Transverse colon (tissue), 4 donors: Measurements from ENCODE around the gene PRTG. TPM values are rescaled to one million over a fixed set of nuclear protein-coding genes. Genes with fewer than 3 reads are reported as not detected.

Experiments
- DNase-seq: peaks from one replicate; pipeline ENCODE4 v3.0.0-alpha.2; 2019
- H3K27ac ChIP-seq, 4 donors: fragments of 200-600 bp; sonication (generic); 2 replicates each; pipeline ENCODE4 v1.5.1; 2016 to 2018; ENCODE audit warnings: inconsistent platforms in 4 of 4
- H3K27me3 ChIP-seq: fragments of 200-600 bp; sonication (generic); 2 replicates; pipeline ENCODE4 v1.5.1; 2017; ENCODE audit warnings: inconsistent platforms
- H3K36me3 ChIP-seq, 4 donors: fragments of 200-600 bp; sonication (generic); 2 replicates each; pipeline ENCODE4 v1.5.1; 2017 to 2019; ENCODE audit warnings: inconsistent platforms in 4 of 4
- H3K4me1 ChIP-seq, 4 donors: fragments of 200-600 bp; sonication (generic); 2 replicates each; pipeline ENCODE4 v1.5.1; 2017 to 2020; ENCODE audit warnings: inconsistent platforms in 4 of 4
- H3K4me3 ChIP-seq, 4 donors: fragments of 200-600 bp; sonication (generic); 1 replicate in 1 of 4; 2 replicates in 3 of 4; pipeline versions ENCODE4 v1.5.1 to v1.6.1; 2017 to 2019; ENCODE audit warnings: inconsistent platforms in 4 of 4
- H3K9me3 ChIP-seq, 2 donors: fragments of 200-600 bp; sonication (generic); 2 replicates each; pipeline ENCODE4 v1.5.1; 2017 to 2019; ENCODE audit warnings: inconsistent platforms in 2 of 2
- EP300 ChIP-seq: sonication (generic); formaldehyde crosslinking; IDR thresholded peaks from one replicate; pipeline ENCODE4 v1.6.1; 2017; ENCODE audit warnings: antibody characterized with exemption, low read depth
- POLR2A ChIP-seq: fragments of 450-650 bp; IDR thresholded peaks from one replicate; pipeline ENCODE4 v1.6.1; 2016; ENCODE audit warnings: antibody characterized with exemption, mild to moderate bottlenecking, moderate library complexity
- POLR2AphosphoS5 ChIP-seq, 3 donors: sonication (generic); formaldehyde crosslinking; IDR thresholded peaks; one replicate each; pipeline ENCODE4 v1.6.1; 2016; ENCODE audit warnings: antibody characterized with exemption in 3 of 3
- WGBS, 2 donors: methylation state at CpG; one replicate each; pipeline ENCODE4 v1.1.5; 2018; ENCODE audit warnings: low coverage in 1 of 2; 5-methylcytosine and 5-hydroxymethylcytosine counted together
- in situ Hi-C, 4 donors: fragments of 200-750 bp; cut with MboI; loops; one replicate each; pipeline versions ENCODE4 v1.15.0 to v1.15.1; 2017; ENCODE audit warnings: low sequenced_read_pairs in 3 of 4, low pct_ligation_motif_present in 1 of 4, low pct_unique_long_range_greater_than_20kb in 1 of 4
- intact Hi-C: fragments of 100-400 bp; cut with DNase I; formaldehyde crosslinking; loops from one replicate; pipeline ENCODE4 v1.15.1; 2023; ENCODE audit warnings: low total_unique reads
- small RNA-seq, 4 donors: library from RNA; depleted of rRNA; stranded (forward); fragments of <200 nt; gene quantifications; one replicate each; pipeline ENCODE3, GENCODE V24; 2016
- total RNA-seq, 4 donors: library from RNA; depleted of rRNA; stranded (reverse); fragments of >200 nt; gene quantifications; one replicate each; pipeline ENCODE4 v1.1.0, GENCODE V29; 2016
- TF ChIP-seq, protein P1 (sequence below), 5 experiments: fragments of 200-600 bp in 3 of 5; fragments of 450-650 bp in 2 of 5; sonication (generic) in 3 of 5; IDR thresholded peaks; 1 replicate in 2 of 5; 2 replicates in 3 of 5; pipeline ENCODE4 v1.5.1; 2016 to 2017; ENCODE audit warnings: antibody characterized with exemption in 5 of 5, inconsistent platforms in 3 of 5, mild to moderate bottlenecking in 2 of 5, moderate library complexity in 1 of 5

Gene PRTG
- total RNA-seq, 4 donors from 2014 or later = 0.20 to 0.75 (median 0.66) TPM

DNA sequence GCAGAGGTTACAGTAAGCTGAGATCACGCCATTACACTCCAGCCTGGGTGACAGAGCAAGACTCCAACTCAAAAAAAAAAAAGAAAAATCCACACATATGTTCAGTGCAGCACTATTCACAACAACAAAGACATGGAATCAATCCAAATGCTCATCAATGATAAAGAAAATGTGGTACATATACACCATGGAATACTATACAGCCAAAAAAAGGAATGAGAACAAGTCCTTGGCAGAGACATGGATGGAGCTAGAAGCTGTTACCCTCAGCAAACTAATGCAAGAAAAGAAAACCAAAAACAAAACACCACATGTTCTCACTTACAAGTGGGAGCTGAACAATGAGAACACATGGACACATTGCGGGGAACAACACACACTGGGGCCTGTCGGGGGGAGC is 180.4 kb downstream of the PRTG start:
- WGBS, 2 donors = 93 to 100% methylated on average over 2 to 3 of the region's 3 CpGs
- no peak overlapping the region for H3K4me3 ChIP-seq
- no peak for DNase-seq
- H3K27me3 ChIP-seq = no peaks in the 10 kb centered on the region
- intact Hi-C loops (no loop called here), in situ Hi-C loops (no loop called here)
- no peaks in the 10 kb centered on the region for H3K4me1 ChIP-seq
- H3K27ac ChIP-seq = no peak overlapping the region
- TF ChIP-seq, protein P1, sequence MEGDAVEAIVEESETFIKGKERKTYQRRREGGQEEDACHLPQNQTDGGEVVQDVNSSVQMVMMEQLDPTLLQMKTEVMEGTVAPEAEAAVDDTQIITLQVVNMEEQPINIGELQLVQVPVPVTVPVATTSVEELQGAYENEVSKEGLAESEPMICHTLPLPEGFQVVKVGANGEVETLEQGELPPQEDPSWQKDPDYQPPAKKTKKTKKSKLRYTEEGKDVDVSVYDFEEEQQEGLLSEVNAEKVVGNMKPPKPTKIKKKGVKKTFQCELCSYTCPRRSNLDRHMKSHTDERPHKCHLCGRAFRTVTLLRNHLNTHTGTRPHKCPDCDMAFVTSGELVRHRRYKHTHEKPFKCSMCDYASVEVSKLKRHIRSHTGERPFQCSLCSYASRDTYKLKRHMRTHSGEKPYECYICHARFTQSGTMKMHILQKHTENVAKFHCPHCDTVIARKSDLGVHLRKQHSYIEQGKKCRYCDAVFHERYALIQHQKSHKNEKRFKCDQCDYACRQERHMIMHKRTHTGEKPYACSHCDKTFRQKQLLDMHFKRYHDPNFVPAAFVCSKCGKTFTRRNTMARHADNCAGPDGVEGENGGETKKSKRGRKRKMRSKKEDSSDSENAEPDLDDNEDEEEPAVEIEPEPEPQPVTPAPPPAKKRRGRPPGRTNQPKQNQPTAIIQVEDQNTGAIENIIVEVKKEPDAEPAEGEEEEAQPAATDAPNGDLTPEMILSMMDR (IDR thresholded peaks at IDR 0.05) = no peak
- TF ChIP-seq POLR2A = no peak
- no peak for TF ChIP-seq EP300
- no peak for TF ChIP-seq POLR2AphosphoS5 (IDR thresholded peaks at IDR 0.05)
- H3K9me3 ChIP-seq = no peaks in the 10 kb centered on the region
- H3K36me3 ChIP-seq = no peaks in the 10 kb centered on the region

Small RNA genes within 50 kb of the gene (small RNA-seq; reads per million reads assigned to genes)
- 0 reads per million in 4 donors for gene AC009997.1

Other genes starting within 250 kb of the PRTG start
- under 1 TPM in 1 of 4 donors, not detected in 3; 0.80 TPM for gene DNAAF4, start 234.9 kb downstream of the PRTG start, total RNA-seq
- gene PYGO1, start 154.8 kb downstream of the PRTG start, total RNA-seq = 1 to 10 TPM in 3 of 4 donors, under 1 TPM in 1; 0.37 to 3.4 (median 2.8) TPM